Natural killer cell (primary cell): ENCODE data around the gene ZNF106. TPM values are rescaled to one million over a fixed set of nuclear protein-coding genes. Genes with fewer than 3 reads are reported as not detected.

ENCODE experiments used
- ATAC-seq, 3 donors: fragments of 150-1000 bp in 2 of 3; fragments of 200-7000 bp in 1 of 3; cut with Tn5 transposase; 1 replicate in 1 of 3; 2 replicates in 2 of 3; pipeline ENCODE4 v1.10.0; 2021; ENCODE audit warnings: mild to moderate bottlenecking in 2 of 3, moderate library complexity in 2 of 3
- DNase-seq, 2 donors: peaks; one replicate each; pipeline versions ENCODE4 v3.0.0 to v3.0.0-alpha.2; 2013 to 2021; ENCODE audit warnings: mixed read lengths in 1 of 2
- H3K27ac ChIP-seq: one replicate; pipeline ENCODE4 v1.5.1; 2013; ENCODE audit warnings: mild to moderate bottlenecking, low read length
- H3K27me3 ChIP-seq: one replicate; pipeline ENCODE4 v1.6.1; 2013; ENCODE audit warnings: low read length; ENCODE audit not compliant: control insufficient read depth, insufficient read depth
- H3K36me3 ChIP-seq: one replicate; pipeline ENCODE4 v1.6.1; 2013; ENCODE audit warnings: low read length; ENCODE audit not compliant: control insufficient read depth, insufficient read depth
- H3K4me1 ChIP-seq: one replicate; pipeline ENCODE4 v1.6.1; 2013; ENCODE audit warnings: low read length; ENCODE audit not compliant: control insufficient read depth, insufficient read depth
- H3K4me3 ChIP-seq: one replicate; pipeline ENCODE4 v1.5.1; 2013; ENCODE audit warnings: low read length
- H3K9me3 ChIP-seq: one replicate; pipeline ENCODE4 v1.6.1; 2013; ENCODE audit warnings: low read length; ENCODE audit not compliant: control insufficient read depth, insufficient read depth
- H3K27ac Mint-ChIP-seq, 2 donors: one replicate each; pipeline ENCODE4 v1.8.0; 2022; ENCODE audit warnings: mild to moderate bottlenecking in 2 of 2, mixed read lengths in 2 of 2, moderate library complexity in 1 of 2
- H3K27me3 Mint-ChIP-seq, 2 donors: one replicate each; pipeline ENCODE4 v1.8.0; 2022; ENCODE audit warnings: low read depth in 2 of 2, mixed read lengths in 2 of 2
- H3K36me3 Mint-ChIP-seq: one replicate; pipeline ENCODE4 v1.8.0; 2022; ENCODE audit warnings: mixed read lengths
- H3K4me1 Mint-ChIP-seq, 2 donors: one replicate each; pipeline ENCODE4 v1.8.0; 2022; ENCODE audit warnings: mixed read lengths in 2 of 2
- H3K4me3 Mint-ChIP-seq: one replicate; pipeline ENCODE4 v1.8.0; 2022; ENCODE audit warnings: mild to moderate bottlenecking, moderate library complexity, mixed read lengths
- H3K9me3 Mint-ChIP-seq, 2 donors: one replicate each; pipeline ENCODE4 v1.8.0; 2022; ENCODE audit warnings: mixed read lengths in 2 of 2
- WGBS: methylation state at CpG from one replicate; pipeline ENCODE4 v1.1.7; 2013; ENCODE audit warnings: missing lambda C conversion rate; ENCODE audit not compliant: insufficient coverage; 5-methylcytosine and 5-hydroxymethylcytosine counted together
- intact Hi-C: fragments of 100-400 bp; cut with micrococcal nuclease; formaldehyde crosslinking; loops from one replicate; pipeline ENCODE4 v1.14.2; 2022
- total RNA-seq, 4 donors: library from RNA; stranded (reverse); fragments of 120-200 nt in 1 of 4; gene quantifications; one replicate each; pipeline versions ENCODE4 v1.2.3 to v1.2.4, GENCODE V29; 2013 to 2022
- TF ChIP-seq, protein P1 (sequence below): fragments of 200-600 bp; IDR thresholded peaks from one replicate; pipeline ENCODE4 v1.8.0; 2022; ENCODE audit warnings: antibody characterized with exemption

Gene ZNF106
- total RNA-seq, 3 donors from 2014 or later (not counting 1 experiment from before 2014, with no cell fraction given), result 39.6 to 53.1 (median 52.2) TPM

DNA sequence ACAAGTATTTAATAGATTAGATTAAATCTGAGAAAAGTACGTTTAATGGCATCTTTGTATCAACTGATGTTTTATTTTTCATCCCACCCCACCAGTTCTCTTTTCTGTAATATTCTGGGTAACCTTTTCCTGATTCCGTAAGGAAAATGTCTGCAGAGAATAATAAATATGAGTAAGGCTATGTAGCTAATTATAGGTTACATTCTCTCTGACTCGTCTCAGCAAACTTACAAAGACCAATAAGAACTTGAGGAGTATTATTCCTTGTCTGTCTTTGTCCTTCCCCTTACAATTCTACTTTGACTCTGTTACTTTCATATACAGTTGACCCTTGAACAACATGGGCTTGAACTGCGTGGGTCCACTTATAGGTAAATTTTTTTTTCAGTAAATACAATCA lies 16.6 kb upstream of the ZNF106 start:
- Mint-ChIP-seq H3K4me1 (peaks cover 15 to 17% of the 10 kb centered on the region in 2 donors), H3K27me3 (no peaks in the 10 kb centered on the region), H3K36me3 (no peaks in the 10 kb centered on the region), H3K27ac (no peak overlapping the region), H3K4me3 (no peak overlapping the region), H3K9me3 (no peaks in the 10 kb centered on the region)
- H3K27ac ChIP-seq, result no peak overlapping the region
- peaks cover 7% of the 10 kb centered on the region for H3K4me1 ChIP-seq
- ATAC-seq (no peak), DNase-seq (no peak)
- 100% methylated on average over 1 of the region's 4 CpGs for WGBS
- no peaks in the 10 kb centered on the region for H3K27me3 ChIP-seq
- TF ChIP-seq, protein P1, sequence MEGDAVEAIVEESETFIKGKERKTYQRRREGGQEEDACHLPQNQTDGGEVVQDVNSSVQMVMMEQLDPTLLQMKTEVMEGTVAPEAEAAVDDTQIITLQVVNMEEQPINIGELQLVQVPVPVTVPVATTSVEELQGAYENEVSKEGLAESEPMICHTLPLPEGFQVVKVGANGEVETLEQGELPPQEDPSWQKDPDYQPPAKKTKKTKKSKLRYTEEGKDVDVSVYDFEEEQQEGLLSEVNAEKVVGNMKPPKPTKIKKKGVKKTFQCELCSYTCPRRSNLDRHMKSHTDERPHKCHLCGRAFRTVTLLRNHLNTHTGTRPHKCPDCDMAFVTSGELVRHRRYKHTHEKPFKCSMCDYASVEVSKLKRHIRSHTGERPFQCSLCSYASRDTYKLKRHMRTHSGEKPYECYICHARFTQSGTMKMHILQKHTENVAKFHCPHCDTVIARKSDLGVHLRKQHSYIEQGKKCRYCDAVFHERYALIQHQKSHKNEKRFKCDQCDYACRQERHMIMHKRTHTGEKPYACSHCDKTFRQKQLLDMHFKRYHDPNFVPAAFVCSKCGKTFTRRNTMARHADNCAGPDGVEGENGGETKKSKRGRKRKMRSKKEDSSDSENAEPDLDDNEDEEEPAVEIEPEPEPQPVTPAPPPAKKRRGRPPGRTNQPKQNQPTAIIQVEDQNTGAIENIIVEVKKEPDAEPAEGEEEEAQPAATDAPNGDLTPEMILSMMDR, result no peak
- H3K9me3 ChIP-seq, result no peaks in the 10 kb centered on the region
- H3K4me3 ChIP-seq, result no peak overlapping the region
- intact Hi-C loops, result no loop called here
- peaks cover 5% of the 10 kb centered on the region for H3K36me3 ChIP-seq

GRCh38 chr15:42504631-42505030 lies 13.7 kb upstream of the ZNF106 start:
- Histone ChIP-seq H3K27ac (no peak overlapping the region), H3K4me1 (peaks cover 7% of the 10 kb centered on the region), H3K36me3 (no peaks in the 10 kb centered on the region), H3K9me3 (no peaks in the 10 kb centered on the region), H3K4me3 (no peak overlapping the region), H3K27me3 (no peaks in the 10 kb centered on the region)
- Mint-ChIP-seq H3K4me1 (peaks cover 17 to 22% of the 10 kb centered on the region in 2 donors), H3K27ac (no peak overlapping the region), H3K9me3 (no peaks in the 10 kb centered on the region), H3K36me3 (no peaks in the 10 kb centered on the region), H3K4me3 (no peak overlapping the region), H3K27me3 (no peaks in the 10 kb centered on the region)
- intact Hi-C loops, result no loop called here
- TF ChIP-seq, protein P1, result no peak
- ATAC-seq, result no peak
- no peak for DNase-seq
- WGBS, result 82% methylated on average over 2 of the region's 3 CpGs

- 80% methylated on average over 1 of the region's 1 CpG for WGBS
- intact Hi-C loops, result no loop called here
- no peak for DNase-seq
Observed at GRCh38 chr15:42503825-42504224, 12.9 kb upstream of the ZNF106 start.

DNA sequence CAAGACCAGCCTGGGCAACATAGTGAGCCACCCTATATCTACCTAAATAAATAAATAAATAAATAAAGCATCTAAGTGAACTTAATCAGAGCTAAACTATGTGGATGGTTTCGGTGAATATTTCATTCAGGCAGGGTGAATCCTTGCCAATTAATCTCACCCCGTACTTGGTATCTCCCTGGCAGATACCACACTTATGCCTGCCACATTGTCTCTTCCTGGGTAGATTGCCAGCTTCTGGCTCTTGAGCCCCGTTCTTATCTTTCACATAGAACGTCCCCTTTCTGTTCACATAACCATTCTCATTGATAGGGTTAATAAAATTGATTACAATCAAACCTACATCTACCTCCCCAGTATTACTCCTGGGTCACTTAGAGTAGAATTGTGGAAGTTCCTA lies 11.5 kb upstream of the ZNF106 start:
- Histone ChIP-seq H3K4me3 (no peak overlapping the region), H3K27me3 (no peaks in the 10 kb centered on the region), H3K36me3 (no peaks in the 10 kb centered on the region), H3K4me1 (peaks cover 14% of the 10 kb centered on the region), H3K27ac (no peak overlapping the region), H3K9me3 (no peaks in the 10 kb centered on the region)
- 92% methylated on average over 4 of the region's 4 CpGs for WGBS
- no peaks in the 10 kb centered on the region for H3K27me3 Mint-ChIP-seq
- H3K27ac Mint-ChIP-seq, result no peak overlapping the region
- TF ChIP-seq, protein P1, result no peak
- no peak for ATAC-seq
- no peak for DNase-seq
- H3K36me3 Mint-ChIP-seq, result no peaks in the 10 kb centered on the region
- no peaks in the 10 kb centered on the region for H3K9me3 Mint-ChIP-seq
- intact Hi-C loops, result no loop called here
- H3K4me3 Mint-ChIP-seq, result no peak overlapping the region
- peaks cover 23 to 29% of the 10 kb centered on the region in 2 donors for H3K4me1 Mint-ChIP-seq

More at GRCh38 chr15:42503825-42504224, 12.9 kb upstream of the ZNF106 start:
- no peak overlapping the region for H3K27ac ChIP-seq
- H3K36me3 ChIP-seq, result no peaks in the 10 kb centered on the region
- Mint-ChIP-seq H3K4me3 (no peak overlapping the region), H3K9me3 (no peaks in the 10 kb centered on the region), H3K4me1 (peaks cover 18 to 23% of the 10 kb centered on the region in 2 donors), H3K36me3 (no peaks in the 10 kb centered on the region), H3K27ac (no peak overlapping the region), H3K27me3 (no peaks in the 10 kb centered on the region)
- TF ChIP-seq, protein P1, result no peak
- no peaks in the 10 kb centered on the region for H3K27me3 ChIP-seq
- no peak overlapping the region for H3K4me3 ChIP-seq
- H3K9me3 ChIP-seq, result no peaks in the 10 kb centered on the region
- no peak for ATAC-seq
- H3K4me1 ChIP-seq, result peaks cover 7% of the 10 kb centered on the region
